Smooth muscle cell (in vitro differentiated cells): ENCODE measurements around the gene MRPL17. TPM values are rescaled to one million over a fixed set of nuclear protein-coding genes. Genes with fewer than 3 reads are reported as not detected.
"Not testable (repeated sequence)": the region's sequence is repeated elsewhere in the genome, so short reads cannot be mapped to it uniquely, and the experiment has no call there.

ENCODE experiments used
- DNase-seq: peaks from one replicate; lab custom pipeline; 2025; ENCODE audit not compliant: unreplicated experiment; lab: John Stamatoyannopoulos, UW
- H2AFZ ChIP-seq: fragments of 200-600 bp; sonication (generic); 2 replicates; pipeline ENCODE4 v1.6.0; 2016; ENCODE audit warnings: antibody characterized with exemption, low read depth, mild to moderate bottlenecking
- H3F3A ChIP-seq: fragments of 200-600 bp; sonication (generic); 2 replicates; pipeline ENCODE4 v1.6.0; 2017; ENCODE audit warnings: antibody characterized with exemption, low read depth
- H3K27ac ChIP-seq: fragments of 200-600 bp; sonication (generic); 2 replicates; pipeline ENCODE4 v1.5.1; 2016; ENCODE audit warnings: low read depth, mild to moderate bottlenecking
- H3K27me3 ChIP-seq: fragments of 200-600 bp; sonication (generic); 2 replicates; pipeline ENCODE4 v1.6.1; 2016; ENCODE audit warnings: low read depth, mild to moderate bottlenecking
- H3K36me3 ChIP-seq: fragments of 200-600 bp; sonication (generic); 2 replicates; pipeline ENCODE4 v1.5.1; 2016; ENCODE audit warnings: low read depth
- H3K4me1 ChIP-seq: fragments of 200-600 bp; sonication (generic); 2 replicates; pipeline ENCODE4 v1.5.1; 2016; ENCODE audit warnings: low read depth
- H3K4me2 ChIP-seq: fragments of 200-600 bp; sonication (generic); 2 replicates; pipeline ENCODE4 v1.6.0; 2016; ENCODE audit warnings: mild to moderate bottlenecking
- H3K4me3 ChIP-seq: fragments of 200-600 bp; sonication (generic); 2 replicates; pipeline ENCODE4 v1.5.1; 2016; ENCODE audit warnings: mild to moderate bottlenecking
- H3K79me2 ChIP-seq: fragments of 200-600 bp; sonication (generic); 2 replicates; pipeline ENCODE4 v1.6.0; 2016; ENCODE audit warnings: low read depth, mild to moderate bottlenecking
- H3K9ac ChIP-seq: fragments of 200-600 bp; sonication (generic); 2 replicates; pipeline ENCODE4 v1.6.0; 2016; ENCODE audit warnings: low read depth
- H3K9me3 ChIP-seq: fragments of 200-600 bp; sonication (generic); replicated peaks from 2 replicates; pipeline ENCODE4 v1.5.1; 2016; ENCODE audit warnings: low read depth
- H4K20me1 ChIP-seq: fragments of 200-600 bp; sonication (generic); 2 replicates; pipeline ENCODE4 v1.6.0; 2016; ENCODE audit warnings: low read depth
- WGBS: methylation state at CpG from one replicate; pipeline ENCODE4 v1.1.7; 2016; ENCODE audit warnings: low lambda C conversion rate; 5-methylcytosine and 5-hydroxymethylcytosine counted together
- polyA plus RNA-seq: library from polyadenylated mRNA; unstranded; fragments of >200 nt; fragmentation: Nextera tagmentation; extraction: Ambion mirVana; gene quantifications from 2 replicates; pipeline ENCODE4 v1.2.1, GENCODE V29; 2016
- total RNA-seq: library from RNA; depleted of rRNA; stranded (reverse); fragments of >200 nt; gene quantifications from 2 replicates; pipeline ENCODE4 v1.2.3, GENCODE V29; 2014
- TF ChIP-seq, protein P1 (sequence below): fragments of 200-600 bp; sonication (generic); IDR thresholded peaks from 2 replicates; pipeline ENCODE4 v1.5.1; 2017; ENCODE audit warnings: borderline replicate concordance, mild to moderate bottlenecking, antibody characterized with exemption; ENCODE audit not compliant: insufficient read depth, poor library complexity, severe bottlenecking

Gene MRPL17
- total and polyA plus RNA-seq, 2 experiments from 2014 or later: 77.4 to 132 TPM

DNA sequence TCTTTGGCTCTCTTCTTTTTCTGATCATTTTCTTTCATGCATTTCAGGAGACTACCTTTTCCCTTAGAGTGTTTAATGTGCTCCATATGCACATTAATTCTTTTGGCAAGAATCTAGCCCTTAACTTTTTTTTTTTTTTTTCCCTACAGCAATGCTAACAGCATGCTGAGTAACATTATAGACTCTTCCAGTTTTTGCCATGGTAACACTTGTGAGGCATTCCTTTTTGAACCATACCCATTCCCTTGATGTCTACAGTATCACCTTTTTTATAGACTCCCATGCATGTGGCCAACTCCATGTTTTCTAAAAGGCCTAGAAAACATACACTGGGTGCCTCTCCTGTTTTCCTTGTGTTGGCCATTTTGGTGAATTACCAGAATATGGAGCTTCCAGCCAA is 2.9 kb upstream of the MRPL17 start:
- Histone ChIP-seq H2AFZ (no peak overlapping the region), H3K27ac (no peak overlapping the region), H3K9ac (no peak overlapping the region), H3K79me2 (peaks cover 18% of the 10 kb centered on the region), H3F3A (no peaks in the 10 kb centered on the region), H3K36me3 (no peaks in the 10 kb centered on the region), H3K4me1 (peaks cover 7% of the 10 kb centered on the region), H3K4me2 (no peak overlapping the region), H3K9me3 (no peaks in the 10 kb centered on the region), H3K4me3 (no peak overlapping the region), H4K20me1 (peaks cover 10% of the 10 kb centered on the region), H3K27me3 (no peaks in the 10 kb centered on the region)
- no peak for DNase-seq
- TF ChIP-seq, protein P1, sequence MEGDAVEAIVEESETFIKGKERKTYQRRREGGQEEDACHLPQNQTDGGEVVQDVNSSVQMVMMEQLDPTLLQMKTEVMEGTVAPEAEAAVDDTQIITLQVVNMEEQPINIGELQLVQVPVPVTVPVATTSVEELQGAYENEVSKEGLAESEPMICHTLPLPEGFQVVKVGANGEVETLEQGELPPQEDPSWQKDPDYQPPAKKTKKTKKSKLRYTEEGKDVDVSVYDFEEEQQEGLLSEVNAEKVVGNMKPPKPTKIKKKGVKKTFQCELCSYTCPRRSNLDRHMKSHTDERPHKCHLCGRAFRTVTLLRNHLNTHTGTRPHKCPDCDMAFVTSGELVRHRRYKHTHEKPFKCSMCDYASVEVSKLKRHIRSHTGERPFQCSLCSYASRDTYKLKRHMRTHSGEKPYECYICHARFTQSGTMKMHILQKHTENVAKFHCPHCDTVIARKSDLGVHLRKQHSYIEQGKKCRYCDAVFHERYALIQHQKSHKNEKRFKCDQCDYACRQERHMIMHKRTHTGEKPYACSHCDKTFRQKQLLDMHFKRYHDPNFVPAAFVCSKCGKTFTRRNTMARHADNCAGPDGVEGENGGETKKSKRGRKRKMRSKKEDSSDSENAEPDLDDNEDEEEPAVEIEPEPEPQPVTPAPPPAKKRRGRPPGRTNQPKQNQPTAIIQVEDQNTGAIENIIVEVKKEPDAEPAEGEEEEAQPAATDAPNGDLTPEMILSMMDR: no peak

DNA sequence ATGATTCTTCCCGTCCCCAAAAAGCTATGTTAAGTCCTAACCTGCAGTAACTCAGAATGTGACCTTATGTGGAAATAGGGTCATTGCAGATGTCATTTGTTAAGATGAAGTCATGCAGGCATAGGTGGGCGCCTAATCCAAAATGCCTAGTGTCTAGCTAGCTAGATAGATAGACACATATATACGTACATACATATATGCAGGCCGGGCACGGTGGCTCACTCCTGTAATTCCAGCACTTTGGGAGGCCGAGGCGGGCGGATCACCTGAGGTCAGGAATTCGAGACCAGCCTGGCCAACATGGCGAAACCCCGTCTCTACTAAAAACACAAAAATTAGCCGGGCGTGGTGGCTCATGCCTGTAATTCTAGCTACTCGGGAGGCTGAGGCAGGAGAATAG is 928 bp upstream of the MRPL17 start:
- WGBS: 93% methylated on average over 14 of the region's 14 CpGs
- H3K4me3 ChIP-seq: peak overlapping the region; percentile 77
- H3K4me2 ChIP-seq: peak overlapping the region; percentile 82
- DNase-seq, H3K9me3 ChIP-seq, H3K27ac ChIP-seq, H3K9ac ChIP-seq, H3K27me3 ChIP-seq, H3K4me1 ChIP-seq, H3K36me3 ChIP-seq, H3F3A ChIP-seq: not testable (repeated sequence)
- peaks cover 24% of the 10 kb centered on the region for H3K79me2 ChIP-seq
- peak overlapping the region; percentile 44 for H2AFZ ChIP-seq
- peaks cover 20% of the 10 kb centered on the region for H4K20me1 ChIP-seq

DNA sequence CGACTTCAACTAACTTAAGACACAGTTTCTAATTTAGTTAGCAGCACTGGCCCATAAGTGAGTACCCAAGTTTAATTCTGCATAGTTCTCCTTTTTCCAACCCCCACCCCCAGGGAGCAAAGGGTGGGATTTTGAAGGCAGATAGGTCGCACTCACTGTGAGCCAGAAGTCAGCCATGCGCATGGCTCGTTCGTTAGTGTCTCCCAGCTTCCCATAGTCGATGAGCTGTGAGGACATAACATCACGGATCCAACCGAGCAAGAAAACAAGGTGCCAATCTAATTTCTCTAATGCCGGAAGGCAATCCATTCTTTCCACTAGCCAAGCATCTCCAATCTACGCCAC is 577 bp downstream of the MRPL17 start:
- WGBS: under 1% methylated on average over 10 of the region's 10 CpGs
- Histone ChIP-seq H3F3A (peaks cover 3% of the 10 kb centered on the region), H4K20me1 (peaks cover 20% of the 10 kb centered on the region), H3K4me2 (peak overlapping the region; percentile 95), H3K9me3 (no peaks in the 10 kb centered on the region), H3K36me3 (no peaks in the 10 kb centered on the region), H3K9ac (peak overlapping the region; percentile 50), H3K27ac (peak overlapping the region; percentile 36), H3K27me3 (no peaks in the 10 kb centered on the region), H3K4me3 (peak overlapping the region; percentile 77), H2AFZ (peak overlapping the region; percentile 68), H3K79me2 (peaks cover 24% of the 10 kb centered on the region), H3K4me1 (peaks cover 7% of the 10 kb centered on the region)
- TF ChIP-seq, protein P1: no peak
- no peak for DNase-seq

DNA sequence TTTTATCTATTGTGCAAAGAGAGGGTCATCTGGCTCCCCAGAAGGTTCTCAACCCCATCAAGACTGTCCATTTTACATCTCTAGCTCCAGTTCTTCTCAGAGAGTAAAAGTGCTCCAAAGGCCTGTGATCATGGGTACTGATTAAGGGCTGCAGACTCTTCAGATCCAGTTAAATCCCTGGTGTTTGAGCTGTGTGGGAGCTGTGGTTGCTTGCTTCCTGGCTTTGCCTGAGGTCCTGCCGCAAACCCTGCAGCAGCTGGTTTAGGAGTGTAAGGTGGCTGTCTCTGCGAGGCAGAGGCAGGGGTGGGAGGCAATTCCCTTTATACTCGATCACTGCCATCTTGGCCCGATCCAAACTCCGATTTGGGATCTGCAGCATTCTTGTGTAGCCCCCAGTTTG is 1.2 kb downstream of the MRPL17 start:
- DNase-seq: no peak
- Histone ChIP-seq H3K27ac (peak overlapping the region; percentile 36), H3K9me3 (no peaks in the 10 kb centered on the region)

More for the DNA sequence above, 1.2 kb downstream of the MRPL17 start:
- peaks cover 20% of the 10 kb centered on the region for H4K20me1 ChIP-seq
- H3F3A ChIP-seq: peaks cover 3% of the 10 kb centered on the region
- TF ChIP-seq, protein P1: no peak
- no peaks in the 10 kb centered on the region for H3K36me3 ChIP-seq
- H3K4me2 ChIP-seq: peak overlapping the region; percentile 95
- H3K4me1 ChIP-seq: peaks cover 7% of the 10 kb centered on the region
- peak overlapping the region; percentile 77 for H3K4me3 ChIP-seq
- no peak overlapping the region for H2AFZ ChIP-seq
- no peaks in the 10 kb centered on the region for H3K27me3 ChIP-seq
- 24% methylated on average over 5 of the region's 5 CpGs for WGBS
- H3K79me2 ChIP-seq: peaks cover 24% of the 10 kb centered on the region
- H3K9ac ChIP-seq: peak overlapping the region; percentile 50
